HG02852 (cell line): ENCODE results near the gene ALG12.
A peak's percentile ranks its signal among the peaks of the same experiment; 100 is the strongest.
"Not testable (repeated sequence)": the region's sequence is repeated elsewhere in the genome, so short reads cannot be mapped to it uniquely, and the experiment has no call there.

Experiments used
- ATAC-seq: cut with Tn5 transposase; IDR thresholded peaks from one replicate; pipeline ENCODE4 v1.9.1; 2021; ENCODE audit warnings: mild to moderate bottlenecking, moderate library complexity; ENCODE audit not compliant: unreplicated experiment

The ALG12 gene

DNA sequence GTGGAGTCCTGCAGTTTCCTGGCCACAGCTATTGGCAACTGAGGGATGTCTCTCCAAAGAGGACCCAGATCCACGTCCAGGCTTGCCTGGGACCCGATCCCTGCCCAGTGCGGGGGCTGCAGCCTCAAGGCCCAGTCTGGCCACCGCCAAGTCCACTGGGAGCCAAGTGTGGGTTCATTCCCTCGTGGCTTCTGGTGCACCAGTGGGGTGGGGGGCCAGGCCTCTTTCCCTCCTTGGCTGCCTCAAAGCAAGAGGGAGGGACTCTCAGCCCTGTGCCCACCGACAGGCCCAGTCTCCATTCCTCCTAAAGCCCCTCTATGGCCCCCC is 29.0 kb upstream of the ALG12 start:
- ATAC-seq = no peak

DNA sequence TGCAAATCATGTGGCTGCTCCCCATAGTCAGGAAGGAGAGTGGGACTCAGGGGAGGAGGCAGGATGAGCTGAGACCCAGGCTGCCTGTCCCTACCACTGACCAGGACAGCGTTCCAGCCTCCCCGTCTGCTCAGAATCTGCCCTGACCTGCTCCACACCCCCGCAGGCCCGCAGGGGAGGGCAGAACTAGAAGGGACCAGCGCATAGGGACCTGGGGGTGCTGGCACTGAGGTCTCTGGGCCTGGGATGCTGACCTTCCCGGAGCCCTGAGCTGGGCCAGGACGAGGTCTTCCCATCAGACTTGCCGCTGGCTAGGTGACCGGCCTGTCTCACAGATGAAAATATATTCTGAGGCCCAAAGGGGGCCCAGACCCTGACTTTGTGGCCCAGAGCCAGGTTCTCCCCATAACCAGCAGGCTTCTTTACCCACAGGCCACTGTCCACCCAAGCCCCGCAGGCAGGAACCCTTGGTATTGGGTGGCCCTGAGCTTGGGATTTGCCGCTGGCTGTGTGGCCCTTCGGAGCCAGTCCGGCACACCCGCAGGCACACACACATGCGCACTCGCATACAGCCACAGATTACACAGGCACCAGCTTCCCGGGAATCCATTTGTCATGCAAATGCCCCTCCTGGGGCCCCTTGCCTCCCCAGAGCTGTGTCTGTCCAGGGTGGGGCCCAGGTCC is 28.5 kb upstream of the ALG12 start:
- ATAC-seq = no peak

DNA sequence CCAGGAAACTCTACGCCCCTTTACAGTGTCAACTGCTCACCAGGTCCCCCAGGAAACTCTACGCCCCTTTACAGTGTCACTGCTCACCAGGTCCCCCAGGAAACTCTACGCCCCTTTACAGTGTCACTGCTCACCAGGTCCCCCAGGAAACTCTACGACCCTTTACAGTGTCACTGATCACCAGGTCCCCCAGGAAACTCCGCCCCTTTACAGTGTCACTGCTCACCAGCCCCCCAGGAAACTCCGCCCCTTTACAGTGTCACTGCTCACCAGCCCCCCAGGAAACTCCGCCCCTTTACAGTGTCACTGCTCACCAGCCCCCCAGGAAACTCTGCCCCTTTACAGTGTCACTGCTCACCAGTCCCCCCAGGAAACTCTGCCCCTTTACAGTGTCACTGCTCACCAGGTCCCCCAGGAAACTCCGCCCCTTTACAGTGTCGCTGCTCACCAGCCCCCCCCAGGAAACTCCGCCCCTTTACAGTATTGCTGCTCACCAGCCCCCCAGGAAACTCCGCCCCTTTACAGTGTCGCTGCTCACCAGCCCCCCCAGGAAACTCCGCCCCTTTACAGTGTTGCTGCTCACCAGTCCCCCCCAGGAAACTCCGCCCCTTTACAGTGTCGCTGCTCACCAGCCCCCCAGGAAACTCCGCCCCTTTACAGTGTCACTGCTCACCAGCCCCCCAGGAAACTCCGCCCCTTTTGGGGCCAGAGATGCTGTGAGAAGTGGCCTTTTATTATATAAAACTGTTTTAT is 27.0 kb upstream of the ALG12 start:
- not testable (repeated sequence) for ATAC-seq

- ATAC-seq = no peak
These were observed 26.2 kb upstream of the ALG12 start for GRCh38 chr22:49944399-49944891.

DNA sequence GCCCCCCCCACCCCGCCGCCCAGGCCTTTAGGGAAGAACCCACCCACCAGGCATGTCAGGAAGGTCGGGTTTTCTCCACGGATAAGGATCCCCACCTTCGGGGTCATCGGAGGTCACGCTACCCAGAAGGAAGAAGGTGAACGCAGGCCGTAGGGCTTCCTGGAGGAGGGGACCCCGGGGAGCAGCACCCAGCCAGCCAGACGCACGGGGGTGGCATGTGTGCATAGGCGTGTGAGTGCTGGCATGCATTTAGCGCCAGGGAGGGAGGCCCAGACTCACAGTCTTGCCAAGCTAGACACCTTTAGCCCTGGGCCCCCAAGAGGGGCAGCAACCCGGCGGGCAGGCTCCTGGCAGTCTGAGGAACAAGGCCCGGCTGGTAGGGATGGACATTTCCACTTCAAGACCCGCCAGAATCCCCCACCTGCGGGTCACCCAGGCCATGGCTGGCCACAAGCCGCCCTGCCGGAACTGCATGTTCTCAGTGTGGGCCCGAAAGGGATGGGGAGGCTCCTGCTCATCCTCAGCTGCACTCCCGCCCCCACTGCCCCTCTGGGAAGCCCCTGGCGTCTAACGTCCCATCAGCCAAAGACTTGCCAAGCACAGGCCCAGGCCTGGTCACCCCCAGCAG is 25.6 kb upstream of the ALG12 start:
- no peak for ATAC-seq

DNA sequence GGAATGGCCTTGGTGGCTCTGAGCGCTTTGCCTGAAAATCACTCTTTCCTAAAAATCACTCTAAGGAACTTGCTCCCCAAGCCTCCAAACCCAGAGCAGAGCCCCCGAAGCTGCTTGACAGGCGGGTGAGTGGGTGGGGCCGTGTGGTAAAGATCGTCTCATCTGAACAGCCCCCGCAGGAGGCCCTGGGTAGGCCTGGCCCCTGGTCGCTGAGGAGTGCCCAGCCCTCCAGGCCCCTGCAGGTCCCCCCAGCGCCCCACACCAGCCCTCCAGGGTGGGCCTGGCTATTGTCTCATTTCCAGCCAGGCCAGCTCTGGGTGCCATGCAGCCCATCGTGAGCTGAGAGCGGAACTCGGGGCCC is 25.1 kb upstream of the ALG12 start:
- no peak for ATAC-seq

- no peak for ATAC-seq
These were observed 24.5 kb upstream of the ALG12 start for GRCh38 chr22:49942565-49943404.

DNA sequence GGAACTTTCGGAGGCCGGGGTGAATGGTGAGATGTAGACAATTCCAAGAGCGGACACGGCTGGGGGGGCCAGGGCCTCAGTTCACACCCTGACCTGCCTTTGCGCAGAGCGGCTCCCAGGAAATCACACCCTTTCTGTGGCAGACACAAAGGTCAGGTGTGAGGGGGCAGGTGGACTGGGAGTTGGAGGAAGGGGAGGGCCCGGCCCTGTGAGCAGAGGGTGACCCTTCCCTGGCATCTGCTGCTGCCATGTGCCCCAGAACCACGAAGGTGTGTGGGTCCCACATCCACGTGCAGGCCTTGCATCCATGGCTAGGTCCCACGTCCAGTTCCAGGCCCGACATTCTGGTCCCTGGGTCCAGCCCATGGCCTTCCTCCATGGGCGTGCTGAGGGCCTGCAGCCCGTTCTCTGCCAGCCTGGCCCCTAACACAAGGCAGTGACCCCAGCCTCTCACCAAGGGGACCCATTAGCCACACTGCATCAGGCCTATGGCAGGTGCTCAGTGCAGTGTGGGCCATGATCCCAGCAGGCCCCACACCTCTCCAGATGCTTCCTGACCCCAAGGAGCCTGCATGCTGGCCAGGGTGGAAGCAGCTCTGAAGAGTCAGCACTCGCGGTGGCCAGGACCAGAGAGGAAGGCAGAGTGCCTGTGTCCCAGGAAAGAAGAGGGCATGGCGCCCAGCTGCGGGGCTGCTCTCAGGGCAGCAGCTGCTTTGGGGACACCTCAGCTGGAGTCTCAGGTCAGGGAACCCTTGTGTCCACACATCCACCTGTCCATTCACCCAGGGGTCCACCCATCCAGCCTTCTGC is 23.5 kb upstream of the ALG12 start:
- ATAC-seq = no peak

DNA sequence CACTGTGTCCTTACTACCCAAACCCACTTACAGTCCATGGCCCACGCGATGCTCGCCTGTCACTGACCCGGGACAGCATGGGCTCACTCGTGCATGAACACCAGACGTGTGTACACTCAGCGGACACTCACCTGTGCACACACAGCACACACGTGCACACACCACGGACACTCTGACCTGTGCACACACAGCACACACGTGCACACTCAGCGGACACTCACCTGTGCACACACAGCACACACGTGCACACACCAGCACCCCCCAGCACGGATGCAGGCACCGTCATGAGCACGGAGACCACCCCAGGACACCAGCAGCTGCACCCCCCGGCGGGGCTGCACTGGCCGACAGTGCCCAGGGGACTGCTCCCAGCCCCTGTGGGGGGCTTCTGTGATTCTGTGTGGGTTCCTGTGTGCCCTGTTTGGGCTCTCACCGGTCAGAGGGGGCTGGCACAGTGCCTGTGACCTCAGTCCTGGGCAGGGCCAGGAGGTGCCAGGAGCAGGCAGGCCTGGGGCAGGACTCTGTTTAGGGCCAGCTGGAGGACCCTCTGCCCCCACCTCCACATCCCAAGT is 20.4 kb upstream of the ALG12 start:
- ATAC-seq = no peak

DNA sequence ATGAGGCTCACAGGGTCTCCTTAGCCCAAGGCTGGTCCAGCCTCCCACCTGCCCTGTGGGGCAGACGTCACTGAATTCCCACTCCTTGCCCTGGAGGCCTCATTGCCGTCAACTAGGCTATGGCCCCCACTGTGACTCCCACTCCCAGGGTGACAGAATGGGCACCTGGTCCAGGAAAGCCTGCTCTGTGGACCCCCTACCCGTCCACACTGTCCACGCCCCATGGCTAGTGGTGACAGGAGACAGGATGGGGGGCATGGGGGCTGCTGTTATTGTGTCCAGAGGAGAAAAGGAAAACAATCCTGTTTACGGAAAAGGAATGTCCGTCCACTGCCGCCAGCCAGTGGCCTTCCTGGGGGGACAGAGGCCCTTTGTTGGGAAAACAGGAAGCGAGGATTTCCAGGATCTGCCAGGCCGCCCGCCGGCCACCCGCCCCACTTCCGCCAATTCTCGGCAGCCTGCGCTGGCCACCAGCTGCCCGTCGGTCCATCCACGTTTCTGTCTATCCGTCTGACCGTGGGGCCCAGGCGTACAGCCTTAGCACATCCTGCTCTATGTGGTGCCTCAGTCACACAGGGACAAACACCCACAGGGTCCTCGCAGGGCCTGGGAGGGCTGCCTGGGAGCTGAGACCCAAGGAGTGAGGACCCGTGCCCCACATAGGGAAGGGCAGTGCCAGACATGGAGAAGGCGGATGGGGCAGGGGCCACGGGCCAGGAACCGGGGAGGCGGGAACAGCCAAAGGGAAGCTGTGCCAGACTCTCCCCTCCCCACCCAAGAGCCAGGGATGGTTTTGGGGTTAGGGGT is 19.7 kb upstream of the ALG12 start:
- no peak for ATAC-seq

DNA sequence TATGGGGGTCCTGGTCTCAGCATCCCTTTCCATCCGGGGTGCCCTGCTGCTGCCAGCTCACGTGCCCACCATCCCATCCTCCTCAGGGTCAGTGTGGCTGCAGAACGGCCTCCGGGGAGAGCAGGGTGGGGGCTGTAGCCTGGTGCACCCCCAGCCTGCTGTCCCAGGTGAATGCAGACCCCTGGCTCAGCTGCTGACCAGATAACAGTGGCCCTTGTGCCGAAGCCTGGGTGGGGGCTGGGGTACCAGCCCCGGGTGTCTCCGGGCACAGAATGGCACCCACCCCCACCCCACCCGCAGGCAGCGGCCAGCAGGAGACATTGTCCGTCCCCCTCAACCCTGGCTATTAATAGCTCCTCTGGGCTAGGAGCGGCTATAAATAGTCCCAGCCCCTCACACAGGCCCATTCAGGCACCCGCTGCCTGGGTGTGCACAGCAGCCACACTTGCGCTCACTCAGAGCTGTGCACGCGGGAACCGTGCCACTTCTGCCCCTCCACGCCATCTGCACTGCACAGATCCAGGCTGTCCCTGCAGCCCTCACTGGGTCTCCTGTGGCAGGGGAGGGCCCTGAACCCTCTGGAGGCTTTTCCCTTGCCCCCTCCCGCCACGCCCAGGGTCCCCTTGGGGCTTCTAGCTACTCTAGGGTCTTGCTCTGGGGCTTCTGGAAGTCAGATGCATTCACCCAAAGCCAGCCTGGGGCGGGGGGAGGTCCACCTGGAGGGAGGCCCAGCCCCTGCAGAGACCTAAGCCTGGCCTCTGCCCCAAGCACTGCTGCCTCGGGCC is 18.9 kb upstream of the ALG12 start:
- ATAC-seq = no peak

- peak; percentile 60 for ATAC-seq
These were observed 18.1 kb upstream of the ALG12 start for GRCh38 chr22:49936018-49936972.

DNA sequence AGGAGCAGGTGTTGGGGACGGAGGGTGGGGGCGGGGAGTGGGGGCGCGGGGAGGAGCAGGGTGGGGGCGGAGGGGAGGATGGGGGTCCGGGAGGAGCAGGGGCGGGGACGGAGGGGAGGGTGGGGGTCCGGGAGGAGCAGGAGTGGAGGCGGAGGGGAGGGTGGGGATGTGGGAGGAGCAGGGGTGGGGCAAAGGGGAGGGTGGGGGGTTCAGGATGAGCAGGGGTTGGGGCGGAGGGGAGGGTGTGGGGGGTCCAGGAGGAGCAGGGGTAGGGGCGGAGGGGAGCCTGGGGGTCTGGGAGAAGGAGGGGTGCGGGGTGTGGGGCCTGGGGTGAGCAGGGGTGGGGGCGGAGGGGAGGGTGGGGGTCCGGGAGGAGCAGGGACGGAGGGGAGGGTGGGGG is 17.3 kb upstream of the ALG12 start:
- ATAC-seq = no peak

- ATAC-seq = no peak
These were observed 16.8 kb upstream of the ALG12 start for GRCh38 chr22:49934891-49935557.

DNA sequence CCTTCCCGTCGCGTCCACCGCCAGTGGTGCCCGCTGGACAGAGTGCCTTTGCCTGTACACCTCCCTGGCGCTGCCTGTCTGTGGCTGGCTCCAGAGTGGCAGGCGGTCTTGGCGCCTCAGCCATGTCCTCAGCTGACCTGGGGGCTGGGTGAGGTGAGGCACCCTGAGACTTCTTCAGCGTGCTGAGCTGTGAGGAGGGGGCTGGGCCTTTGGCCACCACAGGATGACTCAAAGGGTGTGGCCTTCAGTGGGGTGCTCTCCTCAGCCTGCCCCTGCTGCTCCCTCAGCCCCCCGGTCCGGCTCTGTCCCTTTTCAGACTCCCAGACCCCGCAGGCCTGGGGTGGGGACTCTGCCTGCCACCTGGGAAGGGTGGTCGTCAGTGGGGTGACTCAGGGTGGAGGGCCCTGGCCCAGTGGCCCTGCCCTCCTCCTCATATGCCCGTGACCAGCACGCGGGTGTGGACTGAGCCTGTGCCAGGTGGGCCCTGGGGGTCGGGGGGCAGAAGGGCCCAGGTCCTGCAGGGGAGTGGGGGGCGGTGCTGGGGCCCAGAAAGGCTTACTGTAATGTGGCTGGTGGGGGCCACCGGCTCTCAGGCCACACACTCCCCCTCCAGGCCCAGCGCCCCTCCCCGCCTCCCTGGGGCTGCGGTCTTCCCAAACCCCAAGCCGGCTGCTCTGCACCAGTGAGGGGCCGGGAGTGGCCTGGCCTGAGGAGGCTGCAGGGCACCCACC is 16.1 kb upstream of the ALG12 start:
- no peak for ATAC-seq
